Left ventricle myocardium inferior (tissue), 1 donor: Measurements from ENCODE around the gene AMOTL1. TPM values are rescaled to one million over a fixed set of nuclear protein-coding genes. Genes with fewer than 3 reads are reported as not detected.

ENCODE experiments used
- DNase-seq: peaks from one replicate; pipeline ENCODE4 v3.0.0-alpha.2; 2020
- H3K27ac ChIP-seq: fragments of 200-600 bp; replicated peaks from 2 replicates; pipeline ENCODE4 v1.8.0; 2021
- H3K27me3 ChIP-seq: fragments of 200-600 bp; 2 replicates; pipeline ENCODE4 v1.8.0; 2021; ENCODE audit warnings: low read depth
- H3K36me3 ChIP-seq: fragments of 200-600 bp; 2 replicates; pipeline ENCODE4 v1.8.0; 2021
- H3K4me1 ChIP-seq: fragments of 200-600 bp; 2 replicates; pipeline ENCODE4 v1.8.0; 2021
- H3K4me3 ChIP-seq: fragments of 200-600 bp; 2 replicates; pipeline ENCODE4 v1.8.0; 2021; ENCODE audit warnings: mild to moderate bottlenecking, moderate library complexity
- H3K9me3 ChIP-seq: fragments of 200-600 bp; replicated peaks from 2 replicates; pipeline ENCODE4 v1.8.0; 2021
- intact Hi-C: fragments of 100-400 bp; cut with micrococcal nuclease; formaldehyde crosslinking; loops from one replicate; pipeline ENCODE4 v1.11.0; 2022
- total RNA-seq: library from RNA; stranded (reverse); fragmentation: NEBNext Ultra II Directional; extraction: Animal tissue kit (Norgen Biotek cat#: 25700); gene quantifications from one replicate; pipeline ENCODE4 v1.2.1, GENCODE V29; 2021
- TF ChIP-seq, protein P1 (sequence below): fragments of 200-600 bp; IDR thresholded peaks from 2 replicates; pipeline ENCODE4 v1.8.0; 2021; ENCODE audit warnings: antibody characterized with exemption, mild to moderate bottlenecking, borderline replicate concordance
- donor health status: DM: no; HTN: yes; CAD: no; lungs with severe emphysema.

Gene AMOTL1
- total RNA-seq, 1 donor from 2014 or later = 61.1 TPM

DNA sequence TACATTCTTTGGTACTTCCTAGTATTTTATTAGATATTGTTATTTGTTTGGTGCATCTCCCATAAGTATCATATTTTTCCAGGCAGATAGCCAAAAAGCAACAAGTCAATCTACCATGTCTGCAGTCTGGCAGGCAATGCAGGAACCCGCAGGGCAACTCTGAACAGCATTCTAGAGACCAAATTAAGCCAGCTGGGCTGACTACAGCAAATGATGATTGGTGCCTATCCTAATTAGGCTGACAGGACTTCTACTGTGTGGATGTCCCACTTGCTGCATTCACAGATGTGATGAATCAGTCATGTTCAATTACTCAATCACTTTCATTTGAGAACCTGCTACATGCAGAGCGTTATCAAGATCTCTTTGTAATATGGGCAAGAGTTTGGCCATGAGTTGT, 40.3 kb upstream of the AMOTL1 start:
- TF ChIP-seq, protein P1, sequence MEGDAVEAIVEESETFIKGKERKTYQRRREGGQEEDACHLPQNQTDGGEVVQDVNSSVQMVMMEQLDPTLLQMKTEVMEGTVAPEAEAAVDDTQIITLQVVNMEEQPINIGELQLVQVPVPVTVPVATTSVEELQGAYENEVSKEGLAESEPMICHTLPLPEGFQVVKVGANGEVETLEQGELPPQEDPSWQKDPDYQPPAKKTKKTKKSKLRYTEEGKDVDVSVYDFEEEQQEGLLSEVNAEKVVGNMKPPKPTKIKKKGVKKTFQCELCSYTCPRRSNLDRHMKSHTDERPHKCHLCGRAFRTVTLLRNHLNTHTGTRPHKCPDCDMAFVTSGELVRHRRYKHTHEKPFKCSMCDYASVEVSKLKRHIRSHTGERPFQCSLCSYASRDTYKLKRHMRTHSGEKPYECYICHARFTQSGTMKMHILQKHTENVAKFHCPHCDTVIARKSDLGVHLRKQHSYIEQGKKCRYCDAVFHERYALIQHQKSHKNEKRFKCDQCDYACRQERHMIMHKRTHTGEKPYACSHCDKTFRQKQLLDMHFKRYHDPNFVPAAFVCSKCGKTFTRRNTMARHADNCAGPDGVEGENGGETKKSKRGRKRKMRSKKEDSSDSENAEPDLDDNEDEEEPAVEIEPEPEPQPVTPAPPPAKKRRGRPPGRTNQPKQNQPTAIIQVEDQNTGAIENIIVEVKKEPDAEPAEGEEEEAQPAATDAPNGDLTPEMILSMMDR = no peak
- intact Hi-C loops = no loop called here
- Histone ChIP-seq H3K27me3 (no peaks in the 10 kb centered on the region), H3K36me3 (no peaks in the 10 kb centered on the region), H3K4me1 (peaks cover 21% of the 10 kb centered on the region), H3K27ac (no peak overlapping the region), H3K4me3 (no peak overlapping the region), H3K9me3 (no peaks in the 10 kb centered on the region)
- DNase-seq = no peak

DNA sequence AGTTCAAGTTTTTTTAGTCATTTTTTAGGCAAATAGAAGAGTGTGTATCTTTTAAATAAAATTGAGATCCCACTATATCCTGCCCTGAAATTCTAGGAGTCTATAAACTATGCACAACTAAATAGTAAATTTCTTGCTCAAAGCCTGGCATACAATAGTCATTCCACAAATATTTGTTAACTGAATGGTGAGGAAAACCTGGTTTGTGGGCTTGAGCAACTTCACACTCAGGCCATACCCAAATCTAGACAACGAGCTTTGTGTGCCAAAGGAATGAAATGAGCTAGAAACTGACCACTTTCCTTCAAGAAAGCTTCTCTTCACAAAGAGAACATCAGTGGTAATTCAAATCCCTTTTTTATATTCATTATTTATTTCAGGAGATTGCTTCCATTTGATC, 39.6 kb upstream of the AMOTL1 start:
- Histone ChIP-seq H3K4me1 (peaks cover 28% of the 10 kb centered on the region), H3K27me3 (no peaks in the 10 kb centered on the region), H3K9me3 (no peaks in the 10 kb centered on the region), H3K4me3 (no peak overlapping the region), H3K27ac (no peak overlapping the region), H3K36me3 (no peaks in the 10 kb centered on the region)
- no peak for DNase-seq
- TF ChIP-seq, protein P1 = no peak
- intact Hi-C loops = no loop called here

DNA sequence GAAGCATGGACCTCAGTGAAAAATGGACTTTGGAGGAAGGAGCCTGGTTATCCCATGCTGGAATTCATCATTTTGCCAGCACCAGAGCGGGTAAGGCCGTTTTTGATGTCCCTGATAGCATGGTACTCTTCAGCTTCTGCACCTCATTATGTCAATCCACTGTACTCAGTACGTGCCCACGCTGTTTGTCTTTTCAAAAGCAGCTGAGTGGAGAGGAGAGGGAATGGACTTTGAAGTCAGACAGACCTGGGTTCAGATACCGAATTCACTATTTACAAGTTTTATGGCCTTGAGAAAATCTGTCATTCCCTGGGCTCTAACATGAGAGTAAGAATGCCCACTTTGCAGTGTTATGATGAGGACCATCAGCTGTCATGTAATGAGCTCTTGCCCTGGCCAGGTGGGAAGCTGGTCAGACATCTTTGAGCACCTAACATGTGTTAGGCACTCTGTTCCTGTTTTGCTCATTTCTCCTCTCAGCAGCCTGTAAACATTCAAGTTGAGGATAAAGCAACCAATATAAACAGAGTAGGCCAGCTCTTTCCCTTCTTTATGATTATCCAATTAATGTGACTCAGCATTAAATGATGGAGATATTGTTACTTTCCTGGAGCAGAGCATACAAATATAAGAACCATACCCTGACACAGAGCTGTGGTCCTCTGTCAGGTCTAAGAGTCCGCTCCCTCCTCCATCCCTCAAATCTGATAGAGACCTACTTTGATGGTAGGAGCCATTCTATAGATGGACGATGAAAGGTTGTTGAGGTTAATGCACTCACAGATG, 39.0 kb upstream of the AMOTL1 start:
- DNase-seq = no peak
- TF ChIP-seq, protein P1 = no peak
- intact Hi-C loops = no loop called here
- Histone ChIP-seq H3K4me3 (no peak overlapping the region), H3K27me3 (no peaks in the 10 kb centered on the region), H3K27ac (no peak overlapping the region), H3K36me3 (no peaks in the 10 kb centered on the region), H3K4me1 (peaks cover 34% of the 10 kb centered on the region), H3K9me3 (no peaks in the 10 kb centered on the region)

DNA sequence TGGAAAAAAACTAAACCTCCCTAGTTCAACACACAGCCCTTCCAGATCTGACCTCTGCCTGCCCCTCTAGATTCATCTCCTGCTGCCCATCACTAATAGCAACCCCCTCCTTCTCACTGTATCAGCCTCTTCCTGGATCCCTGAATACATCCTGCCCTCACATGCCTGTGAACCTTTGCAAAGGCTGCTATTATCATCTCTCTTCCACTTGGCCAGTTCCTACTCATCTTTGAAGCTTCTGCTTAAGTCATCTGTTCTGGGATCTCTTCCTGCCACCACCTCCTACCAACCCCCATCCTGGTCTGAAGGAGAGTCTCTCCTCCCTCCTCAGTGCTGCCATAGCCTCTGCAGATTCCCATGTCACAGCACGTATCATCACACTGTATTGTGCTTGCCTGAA, 38.0 kb upstream of the AMOTL1 start:
- Histone ChIP-seq H3K27me3 (no peaks in the 10 kb centered on the region), H3K4me1 (peaks cover 44% of the 10 kb centered on the region), H3K36me3 (no peaks in the 10 kb centered on the region), H3K4me3 (no peak overlapping the region), H3K27ac (no peak overlapping the region), H3K9me3 (no peaks in the 10 kb centered on the region)
- no peak for DNase-seq
- intact Hi-C loops = no loop called here
- TF ChIP-seq, protein P1 = no peak

DNA sequence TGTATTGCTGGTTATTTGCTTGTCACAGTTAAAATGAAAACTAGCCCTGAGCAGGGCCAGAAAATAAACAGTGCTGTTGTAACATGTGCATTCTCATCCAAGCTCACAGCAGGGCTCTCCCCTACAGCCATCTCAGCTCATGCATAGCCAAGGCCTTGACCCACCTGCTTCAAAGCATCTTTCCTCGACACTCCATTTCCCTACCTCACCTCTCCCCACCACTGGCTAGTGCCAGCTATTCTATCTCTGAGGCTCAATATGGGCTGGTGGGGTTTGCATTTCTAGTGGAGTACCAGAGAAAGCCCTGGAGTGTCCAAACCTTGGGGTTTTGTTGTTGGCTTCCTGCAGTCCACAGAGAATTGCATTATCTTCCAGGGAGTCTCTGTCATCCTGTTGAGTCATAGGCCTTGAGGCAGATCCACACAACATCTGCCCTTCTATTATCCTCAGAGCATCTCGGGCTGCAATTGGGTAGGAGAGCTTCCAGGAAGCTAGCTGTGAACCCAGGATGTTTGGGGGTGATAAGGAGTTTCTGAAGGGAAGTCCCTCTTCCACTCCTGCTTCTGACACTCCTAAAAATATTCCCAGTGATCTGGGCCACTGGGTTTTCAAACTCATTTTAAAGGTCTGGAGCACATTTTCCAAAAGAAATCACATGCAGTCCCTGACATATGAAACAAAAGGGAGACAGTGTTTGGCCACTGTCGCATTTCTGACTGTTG, 36.1 kb upstream of the AMOTL1 start:
- TF ChIP-seq, protein P1 = no peak
- Histone ChIP-seq H3K4me3 (no peak overlapping the region), H3K27me3 (no peaks in the 10 kb centered on the region), H3K4me1 (peaks cover 50% of the 10 kb centered on the region), H3K9me3 (no peaks in the 10 kb centered on the region), H3K27ac (peak overlapping the region; percentile 88), H3K36me3 (no peaks in the 10 kb centered on the region)
- intact Hi-C loops = no loop called here
- DNase-seq = no peak
